SK-N-SH (cell line): ENCODE data around the gene ANO10. TPM values are rescaled to one million over a fixed set of nuclear protein-coding genes. Genes with fewer than 3 reads are reported as not detected.

ENCODE experiments used
- CTCF ChIA-PET: fragments of 300-600, 350-600 bp; formaldehyde crosslinking; extraction: SDS; loops from one replicate; lab custom pipeline; 2021; lab: Yijun Ruan, JAX
- POLR2A ChIA-PET: fragments of 350-600 bp; sonication (Branson Sonifier 250); formaldehyde crosslinking; extraction: SDS; loops from one replicate; lab custom pipeline; 2020; ENCODE audit warnings: antibody characterized with exemption, inconsistent platforms; lab: Yijun Ruan, JAX
- DNase-seq: peaks from one replicate; pipeline ENCODE4 v3.0.0; 2012
- H2AFZ ChIP-seq: fragments of 200-600 bp; sonication (generic); 2 replicates; pipeline ENCODE4 v1.8.1; 2016; ENCODE audit warnings: antibody characterized with exemption, mild to moderate bottlenecking, low read depth
- H3F3A ChIP-seq: fragments of 200-600 bp; sonication (generic); replicated peaks from 2 replicates; pipeline ENCODE3; 2016; ENCODE audit warnings: antibody characterized with exemption, mild to moderate bottlenecking; ENCODE audit not compliant: insufficient read depth
- H3K27ac ChIP-seq, 2 experiments: fragments of 200-500 bp in 1 of 2; fragments of 200-600 bp in 1 of 2; sonication (Bioruptor generic) in 1 of 2; sonication (generic), shearing (Covaris generic) in 1 of 2; 2 replicates each; pipeline versions ENCODE4 v1.5.1 to v1.6.1; 2014 to 2016; ENCODE audit warnings: low read depth in 2 of 2, inconsistent platforms in 1 of 2, low read length in 1 of 2, mild to moderate bottlenecking in 1 of 2, mixed read lengths in 1 of 2
- H3K27me3 ChIP-seq: fragments of 200-600 bp; sonication (generic), shearing (Covaris generic); 2 replicates; pipeline ENCODE4 v1.6.1; 2016; ENCODE audit warnings: mixed run types; ENCODE audit not compliant: insufficient read depth
- H3K36me3 ChIP-seq, 2 experiments: fragments of 200-500 bp in 1 of 2; fragments of 200-600 bp in 1 of 2; sonication (Bioruptor generic) in 1 of 2; sonication (generic) in 1 of 2; replicated peaks in 1 of 2; 2 replicates each; pipeline versions ENCODE3 to v1.5.1; 2014 to 2016; ENCODE audit warnings: low read length in 1 of 2, mild to moderate bottlenecking in 1 of 2; ENCODE audit not compliant: insufficient read depth in 2 of 2, control insufficient read depth in 1 of 2
- H3K4me1 ChIP-seq, 2 experiments: fragments of 200-500 bp in 1 of 2; fragments of 200-600 bp in 1 of 2; sonication (Bioruptor generic) in 1 of 2; sonication (generic), shearing (Covaris generic) in 1 of 2; 2 replicates each; pipeline versions ENCODE4 v1.5.1 to v1.6.1; 2014 to 2016; ENCODE audit warnings: low read depth in 1 of 2, low read length in 1 of 2, mixed run types in 1 of 2; ENCODE audit not compliant: insufficient read depth in 2 of 2, control insufficient read depth in 1 of 2
- H3K4me2 ChIP-seq: fragments of 200-600 bp; sonication (generic), shearing (Covaris generic); 2 replicates; pipeline ENCODE4 v1.6.1; 2017; ENCODE audit warnings: mixed run types
- H3K4me3 ChIP-seq, 2 experiments: fragments of 200-500 bp in 1 of 2; fragments of 200-600 bp in 1 of 2; sonication (Bioruptor generic) in 1 of 2; sonication (generic), shearing (Covaris generic) in 1 of 2; 2 replicates each; pipeline versions ENCODE4 v1.5.1 to v1.8.1; 2014 to 2016; ENCODE audit warnings: low read depth in 2 of 2, inconsistent platforms in 1 of 2, low read length in 1 of 2, mild to moderate bottlenecking in 1 of 2, mixed read lengths in 1 of 2, moderate library complexity in 1 of 2
- H3K79me2 ChIP-seq: fragments of 200-600 bp; sonication (generic); 2 replicates; pipeline ENCODE4 v1.8.1; 2017; ENCODE audit warnings: mild to moderate bottlenecking; ENCODE audit not compliant: insufficient read depth
- H3K9ac ChIP-seq: fragments of 200-600 bp; sonication (generic); 2 replicates; pipeline ENCODE4 v1.6.1; 2017; ENCODE audit warnings: mixed run types
- H3K9me2 ChIP-seq: fragments of 200-600 bp; sonication (generic); 2 replicates; pipeline ENCODE4 v1.6.1; 2017; ENCODE audit warnings: mixed run types
- H3K9me3 ChIP-seq: fragments of 200-600 bp; sonication (generic); 2 replicates; pipeline ENCODE4 v1.6.1; 2017; ENCODE audit warnings: mixed run types, mild to moderate bottlenecking, moderate library complexity
- H4K20me1 ChIP-seq: fragments of 200-600 bp; sonication (generic); 2 replicates; pipeline ENCODE4 v1.6.1; 2017; ENCODE audit warnings: mild to moderate bottlenecking, mixed run types; ENCODE audit not compliant: insufficient read depth
- GATA2 ChIP-seq: sonication (generic); formaldehyde crosslinking; IDR thresholded peaks from 2 replicates; pipeline ENCODE4 v1.5.0; 2020; ENCODE audit warnings: mild to moderate bottlenecking, missing genetic modification reagents
- IRF3 ChIP-seq: fragments of 150-350 bp; IDR thresholded peaks from 2 replicates; pipeline ENCODE4 v1.6.1; 2016; ENCODE audit warnings: mild to moderate bottlenecking, low read depth, low read length
- JUND ChIP-seq: IDR thresholded peaks from 2 replicates; pipeline ENCODE4 v1.4.0; 2012
- MAX ChIP-seq: IDR thresholded peaks from 2 replicates; pipeline ENCODE4 v1.4.0; 2012; ENCODE audit warnings: low read depth
- MEF2A ChIP-seq: IDR thresholded peaks from 2 replicates; pipeline ENCODE4 v1.4.0; 2012; ENCODE audit warnings: low read depth, borderline replicate concordance
- MXI1 ChIP-seq: IDR thresholded peaks from 2 replicates; pipeline ENCODE4 v1.6.1; 2012; ENCODE audit warnings: mild to moderate bottlenecking, low read depth, low read length, improper control_type of control experiment
- NFIC ChIP-seq: IDR thresholded peaks from 2 replicates; pipeline ENCODE4 v1.4.0; 2012; ENCODE audit warnings: borderline replicate concordance
- RXRA ChIP-seq: IDR thresholded peaks from 2 replicates; pipeline ENCODE4 v1.4.0; 2012; ENCODE audit warnings: low read depth, mild to moderate bottlenecking, borderline replicate concordance
- SMC3 ChIP-seq: IDR thresholded peaks from 2 replicates; pipeline ENCODE4 v1.6.1; 2012; ENCODE audit warnings: low read depth, low read length, improper control_type of control experiment
- TAF1 ChIP-seq: IDR thresholded peaks from 2 replicates; pipeline ENCODE4 v1.6.1; 2012; ENCODE audit warnings: low read depth, mild to moderate bottlenecking, low read length, moderate library complexity, borderline replicate concordance
- TCF12 ChIP-seq: IDR thresholded peaks from 2 replicates; pipeline ENCODE4 v1.4.0; 2012
- TEAD4 ChIP-seq: IDR thresholded peaks from 2 replicates; pipeline ENCODE4 v1.4.0; 2012; ENCODE audit warnings: mild to moderate bottlenecking, borderline replicate concordance; ENCODE audit not compliant: insufficient read depth
- USF1 ChIP-seq: IDR thresholded peaks from 2 replicates; pipeline ENCODE4 v1.4.0; 2012; ENCODE audit warnings: low read depth, borderline replicate concordance
- YY1 ChIP-seq: IDR thresholded peaks from 2 replicates; pipeline ENCODE4 v1.4.0; 2012; ENCODE audit warnings: low read depth, mild to moderate bottlenecking
- WGBS: methylation state at CpG from one replicate; pipeline ENCODE4 v1.1.6; 2017; ENCODE audit warnings: low lambda C conversion rate; 5-methylcytosine and 5-hydroxymethylcytosine counted together
- polyA plus RNA-seq, 3 experiments: library from polyadenylated mRNA; depleted of rRNA; stranded (reverse); fragments of >200 nt; gene quantifications; 2 replicates each; pipeline ENCODE4 v1.2.3, GENCODE V29; 2012

ANO10 gene
- polyA plus RNA-seq, 1 of the 3 experiments (the other 2 are of a cell fraction), result 16.8 TPM

- no peaks in the 10 kb centered on the region for H3K36me3 ChIP-seq
- no peak overlapping the region for H3K27ac ChIP-seq
- H3K4me2 ChIP-seq, result no peak overlapping the region
- ChIA-PET POLR2A (no interaction called here), CTCF (interaction anchor here (0.6 kb wide), 1 partner anchor 951 kb away, joined by 3 read pairs; no protein-coding TSS in a partner anchor)
- TF ChIP-seq JUND (no peak), USF1 (no peak), IRF3 (no peak), MEF2A (no peak), MXI1 (no peak), SMC3 (no peak), TEAD4 (no peak), RXRA (no peak), TAF1 (no peak), NFIC (no peak)
- H3K4me3 ChIP-seq, result no peak overlapping the region
- 56% methylated on average over 2 of the region's 2 CpGs for WGBS
- no peaks in the 10 kb centered on the region for H3K79me2 ChIP-seq
- H3F3A ChIP-seq, result no peaks in the 10 kb centered on the region
- H3K9me2 ChIP-seq, result no peaks in the 10 kb centered on the region
- no peak for DNase-seq
- H3K4me1 ChIP-seq, result no peaks in the 10 kb centered on the region; a peak in 1 of 4 replicates
- H3K9ac ChIP-seq, result no peak overlapping the region
- H3K27me3 ChIP-seq, result no peaks in the 10 kb centered on the region
- H2AFZ ChIP-seq, result no peak overlapping the region
- H3K9me3 ChIP-seq, result no peaks in the 10 kb centered on the region
- no peaks in the 10 kb centered on the region for H4K20me1 ChIP-seq
Measured at GRCh38 chr3:43394041-43394554, 227.7 kb downstream of the ANO10 start.

GRCh38 chr3:43391621-43392020 lies 230.2 kb downstream of the ANO10 start:
- H3K79me2 ChIP-seq, result no peaks in the 10 kb centered on the region
- DNase-seq, result no peak
- no peaks in the 10 kb centered on the region for H3K9me3 ChIP-seq
- H2AFZ ChIP-seq, result no peak overlapping the region
- H3F3A ChIP-seq, result no peaks in the 10 kb centered on the region
- H3K4me1 ChIP-seq, result no peaks in the 10 kb centered on the region; a peak in 1 of 4 replicates
- no peak overlapping the region for H3K4me3 ChIP-seq
- H3K27me3 ChIP-seq, result no peaks in the 10 kb centered on the region
- H3K9ac ChIP-seq, result no peak overlapping the region
- H3K27ac ChIP-seq, result no peak overlapping the region
- WGBS, result no CpG with 5 or more reads among the region's 1 CpG
- no peak overlapping the region for H3K4me2 ChIP-seq
- H3K36me3 ChIP-seq, result no peaks in the 10 kb centered on the region
- ChIA-PET CTCF (no interaction called here), POLR2A (no interaction called here)
- H4K20me1 ChIP-seq, result no peaks in the 10 kb centered on the region
- no peaks in the 10 kb centered on the region for H3K9me2 ChIP-seq
- no peak for TF ChIP-seq YY1
- no peak for TF ChIP-seq NFIC
- no peak for TF ChIP-seq TCF12
- TF ChIP-seq TAF1, result no peak
- TF ChIP-seq IRF3, result no peak
- no peak for TF ChIP-seq GATA2 (CRISPR knock-in tag)
- no peak for TF ChIP-seq MAX
